Stimulated activated naive CD8-positive, alpha-beta T cell treated with anti-CD3 and anti-CD28 coated beads, Interleukin-15, Interleukin-2, amounts not matched to agents 100 U/mL and 50 U/mL, for 24 hours (primary cell): ENCODE results near the gene KATNAL2.
A peak's percentile ranks its signal among the peaks of the same experiment; 100 is the strongest.

Experiments used
- ATAC-seq: fragments of 150-1000 bp; cut with Tn5 transposase; one replicate; pipeline ENCODE4 v1.10.0; 2021
- DNase-seq: peaks from one replicate; pipeline ENCODE4 v3.0.0; 2021

KATNAL2 gene, protein sequence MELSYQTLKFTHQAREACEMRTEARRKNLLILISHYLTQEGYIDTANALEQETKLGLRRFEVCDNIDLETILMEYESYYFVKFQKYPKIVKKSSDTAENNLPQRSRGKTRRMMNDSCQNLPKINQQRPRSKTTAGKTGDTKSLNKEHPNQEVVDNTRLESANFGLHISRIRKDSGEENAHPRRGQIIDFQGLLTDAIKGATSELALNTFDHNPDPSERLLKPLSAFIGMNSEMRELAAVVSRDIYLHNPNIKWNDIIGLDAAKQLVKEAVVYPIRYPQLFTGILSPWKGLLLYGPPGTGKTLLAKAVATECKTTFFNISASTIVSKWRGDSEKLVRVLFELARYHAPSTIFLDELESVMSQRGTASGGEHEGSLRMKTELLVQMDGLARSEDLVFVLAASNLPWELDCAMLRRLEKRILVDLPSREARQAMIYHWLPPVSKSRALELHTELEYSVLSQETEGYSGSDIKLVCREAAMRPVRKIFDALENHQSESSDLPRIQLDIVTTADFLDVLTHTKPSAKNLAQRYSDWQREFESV

GRCh38 chr18:46917108-46917802 lies at the start of gene KATNAL2, which contains the start of gene PIAS2:
KATNAL2 (plus strand) TSS chr18:46917602; CDS start chr18:46946873, 29,271 bp downstream.
PIAS2 (minus strand) TSS chr18:46917507; CDS start chr18:46917345, 162 bp downstream.
- DNase-seq: peak; percentile 80
- peak; percentile 94 for ATAC-seq

DNA sequence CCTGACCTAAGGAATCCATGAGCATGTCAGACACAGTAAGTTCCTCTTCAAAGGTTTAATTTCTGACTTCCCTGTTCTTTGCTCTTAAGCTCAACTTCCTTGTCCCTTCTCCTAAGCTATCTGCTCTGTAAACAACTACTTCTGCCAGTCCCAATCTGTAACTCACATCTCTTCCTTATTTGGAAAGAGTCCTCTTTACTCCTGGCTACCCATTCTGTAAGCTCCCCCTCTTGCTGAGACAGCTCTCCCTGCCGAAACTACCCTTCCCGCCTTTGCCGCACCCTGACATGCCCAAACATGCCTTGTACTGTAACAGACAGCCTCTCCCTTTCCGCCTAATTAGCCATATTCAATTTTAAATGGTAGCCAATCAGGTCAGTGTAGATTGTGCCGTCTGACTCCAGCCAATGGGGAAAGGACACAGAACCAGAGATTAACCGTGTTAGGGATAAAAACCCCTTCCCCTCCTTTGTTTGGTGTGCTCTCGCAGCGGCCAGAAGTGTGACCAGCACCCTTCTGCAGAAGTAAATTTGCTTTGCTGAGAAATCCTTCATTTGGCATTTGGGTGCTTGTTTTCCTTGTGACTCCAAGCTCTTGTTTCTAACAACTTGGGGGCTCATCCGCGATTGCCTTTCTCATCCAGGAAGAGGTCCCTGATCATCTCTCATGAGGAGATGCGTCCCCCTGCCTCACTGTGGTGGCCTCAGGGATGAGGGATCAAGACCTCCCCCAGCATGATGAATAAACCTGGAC lies 49.1 kb upstream of the KATNAL2 start:
- DNase-seq (no peak), ATAC-seq (no peak)

DNA sequence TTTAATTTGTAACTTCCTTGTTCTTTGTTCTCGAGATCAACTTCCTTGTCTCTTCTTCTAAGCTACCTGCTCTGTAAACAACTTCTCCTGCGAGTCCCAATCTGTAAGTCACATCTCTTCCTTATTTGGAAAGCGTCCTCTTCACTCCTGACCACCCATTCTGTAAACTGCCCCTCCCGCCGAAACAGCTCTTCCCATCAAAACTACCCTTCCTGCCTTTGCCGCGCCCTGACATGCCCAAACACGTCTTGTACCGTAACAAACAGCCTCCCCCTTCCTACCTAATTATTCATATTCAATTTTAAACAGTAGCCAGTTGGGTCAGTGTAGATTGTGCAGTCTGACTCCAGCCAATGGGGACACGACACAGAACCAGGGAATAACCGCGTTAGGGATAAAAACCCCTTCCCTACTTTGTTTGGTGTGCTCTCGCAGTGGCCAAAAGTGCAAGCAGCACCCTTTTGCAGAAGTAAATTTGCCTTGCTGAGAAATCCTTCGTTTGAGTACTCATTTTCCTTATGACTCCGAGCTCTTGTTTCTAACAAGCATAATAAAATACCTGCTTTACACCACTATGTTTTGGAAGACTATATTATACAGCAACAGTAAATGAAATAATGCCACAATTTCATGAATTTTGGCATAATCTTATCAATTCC lies 39.9 kb upstream of the KATNAL2 start:
- ATAC-seq (no peak), DNase-seq (no peak)

GRCh38 chr18:46883180-46883579 lies 34.2 kb upstream of the KATNAL2 start:
- DNase-seq (no peak), ATAC-seq (no peak)

- ATAC-seq: no peak
- no peak for DNase-seq
Measured at GRCh38 chr18:46886893-46887292, 30.5 kb upstream of the KATNAL2 start.

DNA sequence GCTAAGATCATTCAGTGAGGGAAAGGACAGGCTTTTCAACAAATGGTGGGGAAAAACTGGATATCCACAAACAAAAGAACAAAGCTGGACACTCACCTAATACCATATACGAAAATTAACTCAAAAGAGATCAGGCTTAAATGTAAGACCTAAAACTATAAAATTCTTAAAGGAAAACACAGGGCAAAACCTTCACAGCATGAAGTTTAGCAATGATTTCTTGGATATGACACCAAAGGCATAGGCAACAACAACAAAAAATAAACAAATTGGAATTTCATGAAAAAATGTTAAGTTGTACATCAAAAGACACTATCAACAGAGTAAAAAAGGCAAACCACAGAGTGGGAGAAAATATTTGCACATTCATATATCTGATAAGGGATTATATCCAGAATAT lies 28.4 kb upstream of the KATNAL2 start:
- ATAC-seq (no peak), DNase-seq (no peak)

DNA sequence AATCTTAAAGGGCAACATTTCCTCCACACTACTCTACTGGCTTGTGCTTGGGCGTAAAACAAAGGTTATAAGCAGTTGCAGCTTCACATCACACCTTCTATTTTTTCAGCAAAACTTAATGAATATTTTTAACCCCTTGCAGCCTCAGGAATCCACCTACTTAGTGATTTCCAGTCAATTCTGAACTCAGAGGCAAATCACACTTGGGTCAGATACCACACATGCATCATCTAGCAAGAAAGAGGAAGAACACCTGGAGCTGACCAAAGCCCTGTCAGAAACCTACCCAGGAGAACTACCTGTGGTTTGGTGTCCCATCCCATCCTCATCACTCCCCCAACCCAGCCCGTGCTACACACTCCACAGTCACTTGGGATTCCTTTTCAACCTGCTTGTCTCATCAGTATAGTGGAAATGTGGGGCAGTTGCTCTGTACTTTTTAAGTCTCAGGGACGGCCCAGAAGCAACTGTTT lies 25.6 kb upstream of the KATNAL2 start:
- peak; percentile 22 for DNase-seq
- ATAC-seq: peak; percentile 91

DNA sequence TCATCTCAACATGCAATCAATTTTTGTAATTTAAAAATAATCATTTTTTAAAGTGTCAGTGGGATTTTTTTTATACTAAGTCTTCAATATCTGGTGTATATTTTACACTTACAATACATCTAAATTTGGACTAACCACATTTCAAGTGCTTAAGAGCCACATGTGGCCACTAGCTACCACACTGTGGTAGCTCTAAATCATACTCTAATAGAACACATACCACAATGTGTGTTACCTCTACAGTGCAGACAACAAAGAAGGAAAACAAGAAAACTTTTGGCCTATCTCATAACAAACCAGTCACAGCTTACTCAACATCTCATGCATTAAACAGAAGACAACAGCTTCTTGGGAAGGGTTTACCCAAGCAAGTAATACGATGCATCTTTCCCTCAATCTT lies 24.6 kb upstream of the KATNAL2 start:
- DNase-seq (no peak), ATAC-seq (no peak)

GRCh38 chr18:46893360-46893759 lies 24.0 kb upstream of the KATNAL2 start:
- no peak for DNase-seq
- no peak for ATAC-seq

DNA sequence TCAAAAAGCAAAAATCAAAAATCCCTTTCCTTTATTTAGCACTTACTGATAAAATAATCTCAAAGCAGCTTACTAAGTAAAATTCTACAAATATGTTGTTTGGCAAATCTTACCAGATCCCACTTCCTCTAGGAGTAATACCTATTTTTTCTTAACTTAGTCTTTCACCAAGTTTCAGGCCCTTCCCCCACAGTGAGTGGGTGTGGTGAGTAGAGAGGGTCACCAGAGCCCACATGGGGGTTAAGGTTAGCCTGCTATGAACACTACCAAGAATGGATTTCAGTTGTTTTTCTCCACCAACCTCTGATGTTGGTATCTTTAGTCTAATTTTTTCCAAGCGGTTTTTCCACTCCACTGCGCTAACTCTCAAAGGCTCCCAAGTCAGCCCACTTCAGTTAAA lies 23.3 kb upstream of the KATNAL2 start:
- peak; percentile 42 for ATAC-seq
- peak; percentile 42 for DNase-seq

DNA sequence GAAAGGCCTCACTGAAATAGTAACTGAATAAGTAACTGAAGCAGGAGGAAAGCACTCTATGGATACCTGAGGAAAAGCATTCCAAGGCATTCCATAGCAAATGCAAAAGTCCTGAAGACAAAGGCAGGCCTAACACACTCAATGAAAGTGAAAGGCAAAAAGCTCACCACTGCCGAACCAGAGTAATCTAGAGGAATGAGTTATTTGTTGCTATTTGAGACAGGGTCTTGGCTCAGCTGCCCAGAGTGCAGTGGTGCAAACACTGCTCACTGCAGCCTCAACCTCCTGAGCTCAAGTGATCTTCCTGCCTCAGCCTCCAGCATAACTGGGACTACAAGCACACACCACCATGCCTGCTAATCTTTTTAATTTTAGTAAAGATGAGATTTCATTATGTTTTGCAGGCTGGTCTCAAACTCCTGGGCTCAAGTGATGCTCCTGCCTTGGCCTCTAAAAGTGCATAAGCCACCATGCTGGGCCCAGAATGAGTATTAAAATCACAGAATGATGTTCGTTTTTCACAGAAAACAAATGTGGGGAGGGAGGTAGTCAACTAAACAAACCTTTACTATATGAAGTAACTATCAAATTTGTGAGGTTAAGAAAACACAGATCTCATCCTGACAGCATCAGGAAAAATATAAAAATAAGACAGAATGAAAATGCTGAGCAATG lies 18.0 kb upstream of the KATNAL2 start:
- ATAC-seq (no peak), DNase-seq (no peak)

DNA sequence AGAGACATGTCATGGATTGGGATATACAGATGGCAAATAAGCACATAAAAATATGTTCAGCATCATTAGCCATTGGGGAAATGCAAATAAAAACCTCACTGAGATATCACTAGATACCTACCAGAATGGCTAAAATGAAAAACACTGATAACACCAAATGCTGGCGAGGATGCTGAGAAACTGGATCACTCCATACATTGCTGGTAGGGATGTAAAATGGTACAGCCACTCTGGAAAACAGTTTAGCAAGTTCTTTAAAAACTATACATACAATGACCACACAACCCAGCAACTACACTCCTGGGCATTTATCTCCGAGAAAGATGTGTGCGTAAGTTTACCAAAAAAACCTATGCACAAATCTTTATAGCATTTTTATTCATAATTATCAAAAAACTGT lies 14.0 kb upstream of the KATNAL2 start:
- no peak for ATAC-seq

GRCh38 chr18:46909497-46909896 lies 7.9 kb upstream of the KATNAL2 start:
- DNase-seq (no peak), ATAC-seq (no peak)

More for the DNA sequence above, 14.0 kb upstream of the KATNAL2 start:
- no peak for DNase-seq

- DNase-seq (no peak), ATAC-seq (no peak)
Measured at GRCh38 chr18:46910856-46911255, 6.5 kb upstream of the KATNAL2 start.

DNA sequence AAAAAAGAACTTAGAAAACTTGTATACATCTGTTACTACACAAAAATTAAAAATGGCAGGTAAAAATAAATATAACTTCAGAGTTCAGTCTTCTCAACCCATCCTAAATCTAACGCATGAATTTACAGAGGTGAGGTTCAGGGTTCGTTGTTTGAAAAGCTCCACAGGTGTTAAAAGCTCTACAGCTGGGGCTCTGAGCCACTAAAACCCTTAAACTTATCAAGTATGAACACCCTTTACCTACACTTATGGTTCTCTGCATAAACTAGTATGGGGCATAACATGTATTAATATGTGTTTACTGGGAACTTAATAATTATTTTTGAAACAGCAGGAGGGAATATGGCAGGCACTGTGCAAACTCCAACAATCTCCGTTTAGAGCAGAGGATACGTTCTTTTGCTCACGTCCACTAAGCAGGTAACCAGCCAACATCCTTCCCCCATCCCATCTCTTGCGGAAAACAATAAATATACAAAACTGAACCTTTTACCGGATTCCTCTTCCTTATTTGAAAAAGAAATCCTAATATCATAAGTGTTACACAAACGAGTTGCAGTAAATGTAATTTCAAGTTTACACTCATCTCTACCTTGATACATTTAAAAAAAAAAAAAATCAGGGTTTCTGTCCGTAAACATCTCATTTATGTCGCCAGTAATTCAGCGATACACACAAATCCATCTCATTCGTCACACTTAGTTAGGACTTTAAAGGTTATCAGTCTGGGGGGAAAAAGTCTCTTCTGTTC lies 1.4 kb upstream of the KATNAL2 start:
- DNase-seq (no peak), ATAC-seq (no peak)

- ATAC-seq (peak; percentile 41), DNase-seq (peak; percentile 51)
Measured at GRCh38 chr18:46916551-46917107, 773 bp upstream of the KATNAL2 start.

DNA sequence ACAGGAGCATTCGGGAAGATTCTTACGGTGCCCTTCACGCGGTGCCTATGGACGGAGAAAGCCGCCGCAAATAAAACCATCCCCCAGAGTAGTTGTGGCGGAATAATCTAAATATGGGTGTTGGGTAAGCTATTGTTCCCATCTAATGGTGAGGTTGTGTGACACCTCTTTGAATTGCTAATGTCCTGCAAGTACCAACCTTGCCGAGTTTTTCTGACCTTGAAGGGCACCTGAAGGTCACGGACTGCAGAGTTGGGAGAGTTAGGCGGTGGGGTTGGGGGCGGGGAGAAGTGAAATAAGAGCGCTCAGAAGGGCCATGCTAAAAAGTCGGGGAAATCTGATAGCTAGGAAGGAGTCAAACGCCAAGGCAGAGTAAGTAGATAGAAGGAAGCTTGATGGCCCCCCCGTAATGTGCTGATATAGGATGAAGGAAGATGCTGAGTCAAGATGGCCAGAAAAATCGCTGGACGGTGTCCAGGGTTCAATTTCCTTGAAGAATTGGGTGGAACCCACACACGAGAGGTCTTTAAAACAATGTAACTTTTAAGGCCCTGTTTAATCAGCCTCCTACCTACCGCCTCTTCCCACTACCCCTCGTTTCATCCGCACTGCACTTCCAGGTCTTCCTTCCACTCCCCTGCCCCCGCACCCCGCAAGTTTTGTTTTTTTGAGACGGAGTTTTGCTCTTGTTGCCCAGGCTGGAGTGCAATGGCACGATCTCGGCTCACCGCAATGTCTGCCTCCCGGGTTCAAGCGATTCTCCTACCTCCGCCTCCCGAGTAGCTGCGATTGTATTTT lies 600 bp downstream of the KATNAL2 start:
- DNase-seq (peak; percentile 32), ATAC-seq (no peak)

GRCh38 chr18:46920067-46920466 lies 2.7 kb downstream of the KATNAL2 start:
- no peak for ATAC-seq
- DNase-seq: no peak

- no peak for ATAC-seq
- no peak for DNase-seq
Measured at GRCh38 chr18:46920653-46921052, 3.3 kb downstream of the KATNAL2 start.
